PC-3 (cell line): ENCODE data around the gene EPB41L3.

Source experiments
- EZH2 ChIP-seq: fragments of 300-600 bp; sonication (generic); IDR thresholded peaks from one replicate; pipeline ENCODE4 v1.6.1; 2017; ENCODE audit warnings: antibody characterized with exemption, mild to moderate bottlenecking, low read length; ENCODE audit not compliant: unreplicated experiment
- EZH2phosphoT487 ChIP-seq: fragments of 300-600 bp; sonication (generic); IDR thresholded peaks from 2 replicates; pipeline ENCODE4 v1.6.1; 2018; ENCODE audit warnings: mild to moderate bottlenecking, antibody characterized with exemption, low read length, borderline replicate concordance
- TF ChIP-seq, protein P1 (sequence below): fragments of 300-600 bp; sonication (generic); conservative IDR thresholded peaks from 2 replicates; pipeline ENCODE4 v1.5.1; 2017; ENCODE audit warnings: antibody characterized with exemption, low read depth, mild to moderate bottlenecking, low read length

DNA sequence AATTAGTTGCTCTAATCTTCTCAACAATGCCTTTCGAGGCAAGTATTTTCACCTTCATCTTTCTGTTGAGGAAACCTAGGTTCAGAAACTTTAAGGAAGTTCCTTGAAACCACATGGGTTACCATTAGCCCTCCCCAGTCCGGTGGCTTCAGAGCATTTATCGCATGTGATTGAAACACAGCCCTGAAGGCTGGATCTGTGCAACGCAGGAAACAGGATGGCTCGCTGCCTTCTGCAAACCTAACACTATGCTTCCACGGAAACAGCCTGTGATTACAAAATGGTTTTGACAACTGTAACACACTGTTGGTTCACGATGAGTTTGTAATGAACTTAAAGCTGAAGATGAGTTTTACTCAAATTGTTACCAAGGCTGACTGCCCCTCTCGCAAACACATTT lies 68.5 kb downstream of the EPB41L3 start:
- TF ChIP-seq EZH2 (no peak), EZH2phosphoT487 (no peak)
- TF ChIP-seq, protein P1, sequence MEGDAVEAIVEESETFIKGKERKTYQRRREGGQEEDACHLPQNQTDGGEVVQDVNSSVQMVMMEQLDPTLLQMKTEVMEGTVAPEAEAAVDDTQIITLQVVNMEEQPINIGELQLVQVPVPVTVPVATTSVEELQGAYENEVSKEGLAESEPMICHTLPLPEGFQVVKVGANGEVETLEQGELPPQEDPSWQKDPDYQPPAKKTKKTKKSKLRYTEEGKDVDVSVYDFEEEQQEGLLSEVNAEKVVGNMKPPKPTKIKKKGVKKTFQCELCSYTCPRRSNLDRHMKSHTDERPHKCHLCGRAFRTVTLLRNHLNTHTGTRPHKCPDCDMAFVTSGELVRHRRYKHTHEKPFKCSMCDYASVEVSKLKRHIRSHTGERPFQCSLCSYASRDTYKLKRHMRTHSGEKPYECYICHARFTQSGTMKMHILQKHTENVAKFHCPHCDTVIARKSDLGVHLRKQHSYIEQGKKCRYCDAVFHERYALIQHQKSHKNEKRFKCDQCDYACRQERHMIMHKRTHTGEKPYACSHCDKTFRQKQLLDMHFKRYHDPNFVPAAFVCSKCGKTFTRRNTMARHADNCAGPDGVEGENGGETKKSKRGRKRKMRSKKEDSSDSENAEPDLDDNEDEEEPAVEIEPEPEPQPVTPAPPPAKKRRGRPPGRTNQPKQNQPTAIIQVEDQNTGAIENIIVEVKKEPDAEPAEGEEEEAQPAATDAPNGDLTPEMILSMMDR, result no peak
